Panc1 (cell line): ENCODE results near the gene HACD1. TPM values are rescaled to one million over a fixed set of nuclear protein-coding genes. Genes with fewer than 3 reads are reported as not detected.

ENCODE experiments used
- ATAC-seq: fragments of 200-7000 bp; cut with Tn5 transposase; 2 replicates; pipeline ENCODE4 v1.9.1; 2020; ENCODE audit warnings: mild to moderate bottlenecking, moderate library complexity
- BruUV-seq: library from RNA; stranded (reverse); fragments of 400-500 nt; replicated peaks from 2 replicates; lab custom pipeline; 2021; lab: Mats Ljungman, UMichigan
- CTCF ChIA-PET: fragments of 300-600 bp; sonication (Branson Sonifier 250); formaldehyde crosslinking; loops from one replicate; lab custom pipeline; 2022; ENCODE audit warnings: antibody characterized with exemption; lab: Charles Lee
- POLR2A ChIA-PET: fragments of 300-600 bp; sonication (Branson Sonifier 250); formaldehyde crosslinking; loops from one replicate; lab custom pipeline; 2022; ENCODE audit warnings: antibody characterized with exemption; lab: Charles Lee
- DNase-seq: peaks from one replicate; pipeline ENCODE4 v3.0.0-alpha.2; 2010; ENCODE audit warnings: low read depth, low spot score
- H3K27ac ChIP-seq: 2 replicates; pipeline ENCODE4 v1.5.1; 2011; ENCODE audit warnings: mild to moderate bottlenecking, low read length, inconsistent platforms
- H3K27me3 ChIP-seq: fragments of 200-500 bp; sonication (Bioruptor generic); 2 replicates; pipeline ENCODE4 v1.6.0; 2014; ENCODE audit warnings: low read length, inconsistent platforms; ENCODE audit not compliant: control insufficient read depth, insufficient read depth
- H3K36me3 ChIP-seq: fragments of 200-500 bp; sonication (Bioruptor generic); 2 replicates; pipeline ENCODE4 v1.5.1; 2014; ENCODE audit warnings: inconsistent platforms, mild to moderate bottlenecking, low read length, moderate library complexity; ENCODE audit not compliant: control insufficient read depth, insufficient read depth
- H3K4me1 ChIP-seq: 2 replicates; pipeline ENCODE4 v1.5.1; 2011; ENCODE audit warnings: inconsistent platforms, mild to moderate bottlenecking, low read length, moderate library complexity; ENCODE audit not compliant: control insufficient read depth, insufficient read depth
- H3K4me3 ChIP-seq, 2 experiments: 2 replicates each; pipeline ENCODE4 v1.5.1; 2011 to 2012; ENCODE audit warnings: low read depth in 2 of 2, low read length in 2 of 2, mild to moderate bottlenecking in 2 of 2, inconsistent platforms in 1 of 2, moderate library complexity in 1 of 2
- H3K9me3 ChIP-seq: fragments of 200-500 bp; sonication (Bioruptor generic); 2 replicates; pipeline ENCODE4 v1.5.1; 2014; ENCODE audit warnings: low read depth, mild to moderate bottlenecking, inconsistent platforms, low read length, moderate library complexity; ENCODE audit not compliant: control insufficient read depth, insufficient read depth
- CTCF ChIP-seq: fragments of 450-650 bp; IDR thresholded peaks from 2 replicates; pipeline ENCODE4 v1.5.1; 2017; ENCODE audit warnings: mild to moderate bottlenecking
- POLR2AphosphoS5 ChIP-seq: IDR thresholded peaks from 2 replicates; pipeline ENCODE4 v1.6.1; 2012; ENCODE audit warnings: mild to moderate bottlenecking, low read depth, low read length, moderate library complexity
- REST ChIP-seq, 2 experiments: IDR thresholded peaks; 2 replicates each; pipeline ENCODE4 v1.6.1; 2011 to 2012; ENCODE audit warnings: low read depth in 2 of 2, control low read depth in 1 of 2, low read length in 1 of 2, mild to moderate bottlenecking in 1 of 2, moderate library complexity in 1 of 2; ENCODE audit not compliant: insufficient read depth in 1 of 2
- SIN3A ChIP-seq: IDR thresholded peaks from 2 replicates; pipeline ENCODE4 v1.6.1; 2012; ENCODE audit warnings: low read depth, mild to moderate bottlenecking, low read length, moderate library complexity, borderline replicate concordance; ENCODE audit not compliant: insufficient read depth
- TCF7L2 ChIP-seq: IDR thresholded peaks from 2 replicates; pipeline ENCODE4 v1.6.1; 2011; ENCODE audit warnings: mild to moderate bottlenecking, low read depth, low read length, inconsistent platforms
- in situ Hi-C: cut with HindIII; loops from 2 replicates; pipeline ENCODE4 v1.10.0; 2016; ENCODE audit warnings: low sequenced_read_pairs, low pct_unique_long_range_greater_than_20kb
- intact Hi-C: fragments of 100-400 bp; cut with micrococcal nuclease; formaldehyde crosslinking; loops from one replicate; pipeline ENCODE4 v1.10.0; 2022; ENCODE audit not compliant: unreplicated experiment
- total RNA-seq: library from RNA; stranded (reverse); gene quantifications from one replicate; pipeline ENCODE4 v1.2.1, GENCODE V29; 2021; ENCODE audit not compliant: unreplicated experiment

Gene HACD1
- total RNA-seq, 1 experiment from 2014 or later, result 53.1 TPM

DNA sequence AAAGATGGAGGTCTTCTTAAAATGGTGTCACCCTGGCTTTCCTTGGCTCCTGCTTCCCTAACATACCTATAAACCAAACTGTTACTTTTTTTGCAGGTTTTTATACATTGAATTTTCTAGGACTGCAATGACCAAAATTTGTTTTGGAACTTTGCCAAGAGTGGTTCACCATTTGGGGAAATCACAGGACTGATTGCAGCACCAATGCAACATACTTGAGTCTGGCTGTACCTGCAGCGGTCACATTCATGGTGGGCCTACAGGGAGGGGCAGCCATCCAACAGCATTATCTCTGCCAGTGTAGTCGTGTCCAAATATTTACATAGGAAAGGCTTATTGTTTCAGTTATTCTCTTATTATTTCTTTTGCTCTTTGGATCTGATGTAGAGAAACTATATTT lies 69.0 kb downstream of the HACD1 start:
- BruUV-seq, result no TSS peak
- CTCF ChIA-PET, result no interaction called here
- H3K27me3 ChIP-seq, result no peaks in the 10 kb centered on the region
- POLR2A ChIA-PET, result no interaction called here
- no peak overlapping the region for H3K27ac ChIP-seq
- H3K4me3 ChIP-seq, result no peak overlapping the region
- TF ChIP-seq REST (IDR thresholded peaks at IDR 0.05; ENCODE audit: insufficient read depth in 1 of 2, low read depth in 2 of 2, low read length in 1 of 2), result no peak
- TF ChIP-seq POLR2AphosphoS5, result no peak
- TF ChIP-seq TCF7L2, result no peak
- TF ChIP-seq SIN3A, result no peak
- TF ChIP-seq CTCF, result no peak
- DNase-seq (no peak), ATAC-seq (no peak)
- no peaks in the 10 kb centered on the region for H3K36me3 ChIP-seq
- intact Hi-C loops (no loop called here), in situ Hi-C loops (no loop called here)
- H3K4me1 ChIP-seq, result no peaks in the 10 kb centered on the region
- no peaks in the 10 kb centered on the region for H3K9me3 ChIP-seq

DNA sequence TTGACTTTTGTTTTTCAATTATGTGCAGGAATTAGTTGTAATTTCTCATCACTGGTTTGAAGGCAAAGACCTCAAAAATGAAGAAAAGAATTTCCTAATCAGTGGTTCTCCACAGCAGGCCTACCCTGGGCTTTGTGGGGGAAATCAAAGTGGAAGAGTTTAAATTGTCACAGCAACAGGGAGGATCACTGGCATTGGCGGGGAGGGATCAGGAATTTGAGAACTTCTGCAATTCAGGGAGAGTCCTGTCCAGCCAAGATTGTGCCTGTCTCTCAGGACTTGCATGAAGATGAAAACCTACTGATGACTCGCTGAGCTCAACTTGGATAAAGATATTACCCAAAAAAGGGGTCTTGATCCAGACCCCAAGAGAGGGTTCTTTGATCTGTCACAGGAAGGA lies 70.1 kb downstream of the HACD1 start:
- Histone ChIP-seq H3K36me3 (no peaks in the 10 kb centered on the region), H3K27ac (no peak overlapping the region), H3K4me3 (no peak overlapping the region), H3K4me1 (no peaks in the 10 kb centered on the region), H3K27me3 (no peaks in the 10 kb centered on the region), H3K9me3 (no peaks in the 10 kb centered on the region)
- DNase-seq (no peak), ATAC-seq (no peak)
- TF ChIP-seq REST (IDR thresholded peaks at IDR 0.05; ENCODE audit: insufficient read depth in 1 of 2, low read depth in 2 of 2, low read length in 1 of 2) (no peak), POLR2AphosphoS5 (no peak), SIN3A (no peak), CTCF (no peak), TCF7L2 (no peak)
- POLR2A ChIA-PET, result no interaction called here
- in situ Hi-C loops (no loop called here), intact Hi-C loops (no loop called here)
- BruUV-seq, result no TSS peak
- CTCF ChIA-PET, result no interaction called here
